OCI-LY7 (cell line): Measurements from ENCODE around the gene KIRREL1. TPM values are rescaled to one million over a fixed set of nuclear protein-coding genes. Genes with fewer than 3 reads are reported as not detected.

ENCODE experiments used
- BruUV-seq: library from RNA; stranded (reverse); fragments of 400-500 nt; replicated peaks from 2 replicates; lab custom pipeline; 2021; lab: Mats Ljungman, UMichigan
- CTCF ChIA-PET: fragments of 300-600 bp; sonication (Branson Sonifier 250); formaldehyde crosslinking; loops from one replicate; lab custom pipeline; 2022; ENCODE audit warnings: antibody characterized with exemption; ENCODE audit not compliant: unreplicated experiment; lab: Charles Lee
- POLR2A ChIA-PET: fragments of 300-600 bp; sonication (Branson Sonifier 250); formaldehyde crosslinking; loops from one replicate; lab custom pipeline; 2022; ENCODE audit warnings: antibody characterized with exemption; lab: Charles Lee
- DNase-seq: peaks from one replicate; pipeline ENCODE4 v3.0.0-alpha.2; 2015; ENCODE audit warnings: low spot score
- H2AFZ ChIP-seq: fragments of 200-600 bp; sonication (generic), shearing (Covaris generic); 2 replicates; pipeline ENCODE4 v1.6.1; 2014; ENCODE audit warnings: mild to moderate bottlenecking, antibody characterized with exemption, low read length, moderate library complexity
- H3K27ac ChIP-seq: fragments of 200-600 bp; sonication (generic); 2 replicates; pipeline ENCODE4 v1.5.1; 2014; ENCODE audit warnings: mixed run types, low read depth, mild to moderate bottlenecking, moderate library complexity, low read length, inconsistent platforms; ENCODE audit not compliant: poor library complexity, severe bottlenecking
- H3K36me3 ChIP-seq: fragments of 200-600 bp; sonication (generic); 2 replicates; pipeline ENCODE4 v1.6.1; 2014; ENCODE audit warnings: mild to moderate bottlenecking, antibody characterized with exemption, low read length, moderate library complexity, mixed read lengths; ENCODE audit not compliant: insufficient read depth
- H3K4me1 ChIP-seq: fragments of 200-600 bp; sonication (generic); 2 replicates; pipeline ENCODE4 v1.5.1; 2014; ENCODE audit warnings: mild to moderate bottlenecking, low read length; ENCODE audit not compliant: insufficient read depth, poor library complexity, severe bottlenecking
- H3K4me2 ChIP-seq: fragments of 200-600 bp; sonication (generic); 2 replicates; pipeline ENCODE4 v1.6.1; 2014; ENCODE audit warnings: mild to moderate bottlenecking, low read length
- H3K4me3 ChIP-seq: fragments of 200-600 bp; sonication (generic); 2 replicates; pipeline ENCODE4 v1.5.1; 2014; ENCODE audit warnings: mild to moderate bottlenecking, low read depth, low read length; ENCODE audit not compliant: poor library complexity, severe bottlenecking
- H3K79me2 ChIP-seq: fragments of 200-600 bp; sonication (generic); 2 replicates; pipeline ENCODE4 v1.6.1; 2016; ENCODE audit warnings: low read depth, mild to moderate bottlenecking, low read length, moderate library complexity, mixed read lengths; ENCODE audit not compliant: insufficient read depth
- H3K9me2 ChIP-seq: fragments of 200-600 bp; sonication (generic); 2 replicates; pipeline ENCODE4 v1.6.1; 2016; ENCODE audit warnings: mild to moderate bottlenecking, low read length, mixed read lengths; ENCODE audit not compliant: insufficient read depth
- H3K9me3 ChIP-seq: fragments of 200-600 bp; sonication (generic); 2 replicates; pipeline ENCODE4 v1.6.1; 2014; ENCODE audit warnings: mild to moderate bottlenecking, mixed run types, low read length, mixed read lengths
- H4K20me1 ChIP-seq: fragments of 200-600 bp; sonication (generic); 2 replicates; pipeline ENCODE4 v1.6.1; 2014; ENCODE audit warnings: mild to moderate bottlenecking, antibody characterized with exemption, low read length, moderate library complexity, mixed read lengths; ENCODE audit not compliant: insufficient read depth
- CTCF ChIP-seq: fragments of 200-600 bp; sonication (generic); conservative IDR thresholded peaks from 2 replicates; pipeline ENCODE4 v1.5.1; 2014; ENCODE audit warnings: mild to moderate bottlenecking, antibody characterized with exemption, low read length, moderate library complexity, mixed read lengths
- EZH2phosphoT487 ChIP-seq: fragments of 200-600 bp; sonication (generic); IDR thresholded peaks from 2 replicates; pipeline ENCODE4 v1.6.1; 2018; ENCODE audit warnings: low read depth, borderline replicate concordance, mild to moderate bottlenecking, mixed run types, antibody characterized with exemption, low read length, moderate library complexity, mixed read lengths
- intact Hi-C: fragments of 100-400 bp; cut with micrococcal nuclease; formaldehyde crosslinking; loops from one replicate; pipeline ENCODE4 v1.10.0; 2022; ENCODE audit not compliant: unreplicated experiment
- total RNA-seq, 2 experiments: library from RNA; depleted of rRNA in 1 of 2; stranded (reverse); fragments of >200 nt in 1 of 2; shearing (Covaris generic) in 1 of 2; gene quantifications; 2 replicates each; pipeline ENCODE4 v1.2.3, GENCODE V29; 2014 to 2022

Gene KIRREL1
- total RNA-seq, 2 experiments from 2014 or later = not detected

GRCh38 chr1:158119976-158120653 is 126.7 kb downstream of the KIRREL1 start:
- H3K36me3 ChIP-seq = no peaks in the 10 kb centered on the region
- H3K4me3 ChIP-seq = no peak overlapping the region
- no peak overlapping the region for H2AFZ ChIP-seq
- POLR2A ChIA-PET = interaction anchor here (0.6 kb wide), 1 partner anchor 528 kb away, joined by 4 read pairs; no protein-coding TSS in a partner anchor
- no TSS peak for BruUV-seq
- no peak overlapping the region for H3K27ac ChIP-seq
- no peaks in the 10 kb centered on the region for H3K9me3 ChIP-seq
- H3K4me1 ChIP-seq = peaks cover 10% of the 10 kb centered on the region
- no peaks in the 10 kb centered on the region for H3K79me2 ChIP-seq
- intact Hi-C loops = loop anchor here (2.0 to 10.0 kb wide), 2 partner anchors 151 to 745 kb away; no protein-coding TSS in a partner anchor
- CTCF ChIA-PET = interaction anchor here (1.0 to 2.4 kb wide), 4 partner anchors 9 to 156 kb away, joined by 3 to 12 read pairs (median 4); no protein-coding TSS in a partner anchor
- no peak overlapping the region for H3K4me2 ChIP-seq
- H3K9me2 ChIP-seq = no peaks in the 10 kb centered on the region
- H4K20me1 ChIP-seq = no peaks in the 10 kb centered on the region
- no peak for DNase-seq
- no peak for TF ChIP-seq EZH2phosphoT487
- no peak for TF ChIP-seq CTCF

GRCh38 chr1:158121604-158122254 is 128.3 kb downstream of the KIRREL1 start:
- TF ChIP-seq CTCF (peak; percentile 91), EZH2phosphoT487 (no peak)
- no peak overlapping the region for H3K4me3 ChIP-seq
- no TSS peak for BruUV-seq
- ChIA-PET POLR2A (interaction anchor here (0.6 to 0.8 kb wide), 2 partner anchors 13 to 50 kb away, joined by 3 to 4 read pairs; no protein-coding TSS in a partner anchor), CTCF (interaction anchor here (0.6 to 2.4 kb wide), 5 partner anchors 24 to 131 kb away, joined by 3 to 12 read pairs (median 4); no protein-coding TSS in a partner anchor)
- H3K4me1 ChIP-seq = peaks cover 9% of the 10 kb centered on the region
- H3K9me3 ChIP-seq = no peaks in the 10 kb centered on the region
- no peaks in the 10 kb centered on the region for H3K36me3 ChIP-seq
- DNase-seq = peak; percentile 69
- intact Hi-C loops = loop anchor here (2.0 to 10.0 kb wide), 2 partner anchors 153 to 747 kb away; no protein-coding TSS in a partner anchor
- no peak overlapping the region for H3K27ac ChIP-seq
- no peaks in the 10 kb centered on the region for H3K79me2 ChIP-seq
- H4K20me1 ChIP-seq = no peaks in the 10 kb centered on the region
- H2AFZ ChIP-seq = no peak overlapping the region
- H3K4me2 ChIP-seq = no peak overlapping the region
- H3K9me2 ChIP-seq = no peaks in the 10 kb centered on the region
